B cell (primary cell): ENCODE results near the gene DDX23. TPM values are rescaled to one million over a fixed set of nuclear protein-coding genes. Genes with fewer than 3 reads are reported as not detected.

Source experiments
- ATAC-seq: fragments of 200-7000 bp; cut with Tn5 transposase; one replicate; pipeline ENCODE4 v1.10.0; 2021; ENCODE audit warnings: low read depth, mild to moderate bottlenecking, moderate number of reproducible peaks, moderate library complexity
- CTCF ChIA-PET: fragments of 350-600 bp; sonication (Branson Sonifier 250); formaldehyde crosslinking; loops from one replicate; lab custom pipeline; 2021; ENCODE audit warnings: antibody characterized with exemption, inconsistent platforms; lab: Charles Lee
- POLR2A ChIA-PET: fragments of 350-600 bp; sonication (Branson Sonifier 250); formaldehyde crosslinking; loops from one replicate; lab custom pipeline; 2021; ENCODE audit warnings: antibody characterized with exemption; lab: Charles Lee
- DNase-seq: peaks from one replicate; pipeline ENCODE4 v3.0.0; 2013
- H2AFZ ChIP-seq: 2 replicates; pipeline ENCODE4 v1.6.1; 2012; ENCODE audit warnings: mild to moderate bottlenecking, low read depth, low read length; ENCODE audit not compliant: insufficient read depth, poor library complexity, severe bottlenecking
- H3K27ac ChIP-seq, 2 donors: 1 replicate in 1 of 2; 2 replicates in 1 of 2; pipeline ENCODE4 v1.5.1; 2012 to 2013; ENCODE audit warnings: low read length in 2 of 2, mild to moderate bottlenecking in 2 of 2, moderate library complexity in 1 of 2
- H3K27me3 ChIP-seq, 4 experiments: fragments of 200-600 bp in 1 of 4; sonication (generic) in 1 of 4; replicated peaks in 1 of 4; 1 replicate in 2 of 4; 2 replicates in 2 of 4; pipeline versions ENCODE4 v1.6.1 to v1.7.0; 2013 to 2016; ENCODE audit warnings: low read length in 3 of 4, mild to moderate bottlenecking in 2 of 4, mixed read lengths in 1 of 4, moderate library complexity in 1 of 4; ENCODE audit not compliant: insufficient read depth in 4 of 4, control insufficient read depth in 3 of 4; ENCODE audit errors: control extremely low read depth in 1 of 4
- H3K36me3 ChIP-seq, 2 experiments: replicated peaks in 1 of 2; 1 replicate in 1 of 2; 2 replicates in 1 of 2; pipeline versions ENCODE4 v1.6.1 to v1.7.1; 2013; ENCODE audit warnings: low read length in 1 of 2; ENCODE audit not compliant: insufficient read depth in 2 of 2, control insufficient read depth in 1 of 2; ENCODE audit errors: control extremely low read depth in 1 of 2, extremely low read depth in 1 of 2
- H3K4me1 ChIP-seq, 2 donors: fragments of 200-600 bp in 1 of 2; sonication (generic) in 1 of 2; 1 replicate in 1 of 2; 2 replicates in 1 of 2; pipeline versions ENCODE4 v1.5.1 to v1.6.1; 2013 to 2017; ENCODE audit warnings: low read length in 2 of 2; ENCODE audit not compliant: control insufficient read depth in 2 of 2, insufficient read depth in 2 of 2
- H3K4me2 ChIP-seq: replicated peaks from 2 replicates; pipeline ENCODE3; 2012; ENCODE audit warnings: mild to moderate bottlenecking, low read depth, low read length; ENCODE audit not compliant: poor library complexity, severe bottlenecking
- H3K4me3 ChIP-seq, 5 experiments: fragments of 200-600 bp in 1 of 5; sonication (generic) in 1 of 5; 1 replicate in 3 of 5; 2 replicates in 2 of 5; pipeline versions ENCODE4 v1.5.1 to v1.7.0; 2011 to 2016; ENCODE audit warnings: low read length in 4 of 5, mild to moderate bottlenecking in 4 of 5, low read depth in 2 of 5, control low read depth in 1 of 5, moderate library complexity in 1 of 5; ENCODE audit not compliant: insufficient read depth in 1 of 5; ENCODE audit errors: control extremely low read depth in 1 of 5, extremely low read depth in 1 of 5
- H3K79me2 ChIP-seq: fragments of 200-600 bp; sonication (generic); one replicate; pipeline ENCODE4 v1.6.0; 2016; ENCODE audit warnings: low read length; ENCODE audit not compliant: control insufficient read depth, insufficient read depth
- H3K9ac ChIP-seq: fragments of 200-600 bp; sonication (generic); 2 replicates; pipeline ENCODE4 v1.6.1; 2017; ENCODE audit warnings: mild to moderate bottlenecking, low read length, moderate library complexity
- H3K9me3 ChIP-seq, 3 donors: one replicate each; pipeline versions ENCODE4 v1.6.1 to v1.7.1; 2013; ENCODE audit warnings: low read length in 2 of 3; ENCODE audit not compliant: control insufficient read depth in 2 of 3, insufficient read depth in 1 of 3; ENCODE audit errors: control extremely low read depth in 1 of 3
- H4K20me1 ChIP-seq: 2 replicates; pipeline ENCODE4 v1.6.0; 2012; ENCODE audit warnings: mild to moderate bottlenecking, low read length; ENCODE audit not compliant: insufficient read depth, control insufficient read depth, poor library complexity, severe bottlenecking
- H3K27ac Mint-ChIP-seq: one replicate; pipeline ENCODE4 v1.8.0; 2021; ENCODE audit warnings: mixed read lengths
- H3K27me3 Mint-ChIP-seq: one replicate; pipeline ENCODE4 v1.8.0; 2021; ENCODE audit warnings: mixed read lengths
- H3K4me1 Mint-ChIP-seq: one replicate; pipeline ENCODE4 v1.8.0; 2021; ENCODE audit warnings: mixed read lengths
- H3K4me3 Mint-ChIP-seq: one replicate; pipeline ENCODE4 v1.8.0; 2021; ENCODE audit warnings: mixed read lengths
- H3K9me3 Mint-ChIP-seq: one replicate; pipeline ENCODE4 v1.8.0; 2022; ENCODE audit warnings: mixed read lengths; ENCODE audit not compliant: insufficient read depth
- EZH2 ChIP-seq: IDR thresholded peaks from 2 replicates; pipeline ENCODE4 v1.6.1; 2012; ENCODE audit warnings: borderline replicate concordance, low read depth, mild to moderate bottlenecking, moderate library complexity, low read length; ENCODE audit not compliant: insufficient read depth, poor library complexity, severe bottlenecking
- WGBS: methylation state at CpG from one replicate; pipeline ENCODE4 v1.1.5; 2013; ENCODE audit warnings: missing lambda C conversion rate; ENCODE audit not compliant: insufficient coverage; 5-methylcytosine and 5-hydroxymethylcytosine counted together
- intact Hi-C: fragments of 100-400 bp; cut with micrococcal nuclease; formaldehyde crosslinking; loops from one replicate; pipeline ENCODE4 v1.10.0; 2022
- polyA plus RNA-seq: library from polyadenylated mRNA; depleted of rRNA; stranded (reverse); fragments of >200 nt; gene quantifications from 2 replicates; pipeline ENCODE4 v1.2.3, GENCODE V29; 2012
- total RNA-seq, 2 donors: library from RNA; stranded (reverse); fragments of 120-200 nt in 1 of 2; gene quantifications; 1 replicate in 1 of 2; 2 replicates in 1 of 2; pipeline versions ENCODE4 v1.2.3 to v1.2.4, GENCODE V29; 2013 to 2022
- TF ChIP-seq, protein P1 (sequence below): fragments of 200-600 bp; IDR thresholded peaks from one replicate; pipeline ENCODE4 v1.8.0; 2022; ENCODE audit warnings: antibody characterized with exemption, mild to moderate bottlenecking

Gene DDX23
- total and polyA plus RNA-seq, 2 donors (not counting 1 experiment from before 2014, with no cell fraction given), result 76.1 to 135 TPM

DNA sequence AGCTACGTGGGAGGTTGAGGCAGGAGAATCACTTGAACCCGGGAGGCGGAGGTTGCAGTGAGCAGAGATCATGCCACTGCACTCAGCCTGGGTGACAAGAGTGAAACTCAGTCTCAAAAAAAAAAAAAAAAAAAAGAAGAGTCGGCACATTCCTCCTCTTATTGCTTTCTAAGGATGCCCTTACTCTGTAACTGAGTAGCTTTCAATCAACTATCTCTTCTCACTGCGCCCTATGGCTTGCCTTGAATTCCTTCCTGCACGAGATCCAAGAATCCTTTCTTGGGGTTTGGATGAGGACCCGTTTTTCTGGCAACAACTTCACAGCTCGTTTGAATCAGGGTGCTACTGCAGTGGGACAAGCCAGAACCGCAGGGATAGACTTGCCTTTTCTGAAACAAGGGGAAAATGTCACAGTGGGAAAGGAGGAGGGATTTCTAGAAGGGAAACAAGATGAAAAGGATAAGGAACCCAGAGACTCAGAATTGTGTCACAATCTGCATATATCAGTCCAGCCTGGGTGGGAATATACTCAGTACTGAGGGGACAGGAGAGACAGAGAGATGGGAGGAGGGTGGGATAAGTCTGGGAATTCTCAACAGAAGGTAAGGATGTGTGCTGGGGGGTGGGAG, 29.8 kb upstream of the DDX23 start:
- 59% methylated on average over 6 of the region's 9 CpGs for WGBS
- no peak for TF ChIP-seq EZH2
- TF ChIP-seq, protein P1, sequence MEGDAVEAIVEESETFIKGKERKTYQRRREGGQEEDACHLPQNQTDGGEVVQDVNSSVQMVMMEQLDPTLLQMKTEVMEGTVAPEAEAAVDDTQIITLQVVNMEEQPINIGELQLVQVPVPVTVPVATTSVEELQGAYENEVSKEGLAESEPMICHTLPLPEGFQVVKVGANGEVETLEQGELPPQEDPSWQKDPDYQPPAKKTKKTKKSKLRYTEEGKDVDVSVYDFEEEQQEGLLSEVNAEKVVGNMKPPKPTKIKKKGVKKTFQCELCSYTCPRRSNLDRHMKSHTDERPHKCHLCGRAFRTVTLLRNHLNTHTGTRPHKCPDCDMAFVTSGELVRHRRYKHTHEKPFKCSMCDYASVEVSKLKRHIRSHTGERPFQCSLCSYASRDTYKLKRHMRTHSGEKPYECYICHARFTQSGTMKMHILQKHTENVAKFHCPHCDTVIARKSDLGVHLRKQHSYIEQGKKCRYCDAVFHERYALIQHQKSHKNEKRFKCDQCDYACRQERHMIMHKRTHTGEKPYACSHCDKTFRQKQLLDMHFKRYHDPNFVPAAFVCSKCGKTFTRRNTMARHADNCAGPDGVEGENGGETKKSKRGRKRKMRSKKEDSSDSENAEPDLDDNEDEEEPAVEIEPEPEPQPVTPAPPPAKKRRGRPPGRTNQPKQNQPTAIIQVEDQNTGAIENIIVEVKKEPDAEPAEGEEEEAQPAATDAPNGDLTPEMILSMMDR, result no peak
- intact Hi-C loops, result no loop called here
- Histone ChIP-seq H3K36me3 (no peaks in the 10 kb centered on the region), H3K4me2 (no peak overlapping the region), H3K27ac (no peak overlapping the region), H3K9me3 (no peaks in the 10 kb centered on the region), H4K20me1 (no peaks in the 10 kb centered on the region), H3K4me1 (no peaks in the 10 kb centered on the region), H3K79me2 (no peaks in the 10 kb centered on the region), H3K9ac (no peak overlapping the region), H3K4me3 (no peak overlapping the region), H2AFZ (no peak overlapping the region), H3K27me3 (peaks cover 0 to 33% (median 18%) of the 10 kb centered on the region in 4 experiments)
- ATAC-seq (no peak), DNase-seq (no peak)
- H3K27me3 Mint-ChIP-seq, result peaks cover 34% of the 10 kb centered on the region
- H3K4me3 Mint-ChIP-seq, result no peak overlapping the region
- no peak overlapping the region for H3K27ac Mint-ChIP-seq
- ChIA-PET CTCF (interaction anchor here (1.4 to 4.4 kb wide), 3 partner anchors 9 to 28 kb away, joined by 4 to 28 read pairs (median 10); partner anchors contain the start of gene DDX23), POLR2A (interaction anchor here (0.6 to 0.7 kb wide), 2 partner anchors 95 to 793 kb away, joined by 4 read pairs; no protein-coding TSS in a partner anchor)
- no peaks in the 10 kb centered on the region for H3K9me3 Mint-ChIP-seq
- peaks cover 3% of the 10 kb centered on the region for H3K4me1 Mint-ChIP-seq

DNA sequence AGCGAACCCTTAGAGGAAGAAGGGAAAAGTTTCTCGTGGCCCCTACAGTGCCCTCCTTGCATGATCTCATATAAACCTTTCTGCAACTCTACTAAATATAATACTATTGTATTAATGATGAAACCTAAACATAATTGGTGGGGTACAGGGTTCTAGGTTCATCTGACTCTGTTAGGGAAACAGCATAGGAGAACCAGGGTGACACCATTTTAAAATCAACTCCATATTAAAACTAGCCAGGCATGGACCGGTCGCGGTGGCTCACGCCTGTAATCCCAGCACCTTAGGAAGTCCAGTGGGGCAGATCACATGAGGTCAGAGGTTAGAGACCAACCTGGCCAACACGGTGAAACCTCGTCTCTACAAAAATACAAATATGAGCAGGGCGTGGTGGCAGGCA, 28.7 kb upstream of the DDX23 start:
- Histone ChIP-seq H3K9me3 (no peaks in the 10 kb centered on the region), H3K9ac (no peak overlapping the region), H3K4me1 (no peaks in the 10 kb centered on the region), H3K79me2 (no peaks in the 10 kb centered on the region), H2AFZ (no peak overlapping the region), H4K20me1 (no peaks in the 10 kb centered on the region), H3K36me3 (no peaks in the 10 kb centered on the region), H3K4me3 (no peak overlapping the region), H3K27ac (no peak overlapping the region), H3K27me3 (peaks cover 0 to 33% (median 18%) of the 10 kb centered on the region in 4 experiments), H3K4me2 (no peak overlapping the region)
- ATAC-seq (no peak), DNase-seq (no peak)
- no peak for TF ChIP-seq EZH2
- TF ChIP-seq, protein P1, result no peak
- H3K27me3 Mint-ChIP-seq, result peaks cover 34% of the 10 kb centered on the region
- POLR2A ChIA-PET, result no interaction called here
- 93% methylated on average over 3 of the region's 9 CpGs for WGBS
- H3K27ac Mint-ChIP-seq, result no peak overlapping the region
- H3K4me3 Mint-ChIP-seq, result no peak overlapping the region
- H3K4me1 Mint-ChIP-seq, result peaks cover 3% of the 10 kb centered on the region
- H3K9me3 Mint-ChIP-seq, result no peaks in the 10 kb centered on the region
- intact Hi-C loops, result no loop called here
- CTCF ChIA-PET, result interaction anchor here (1.4 to 4.4 kb wide), 3 partner anchors 10 to 27 kb away, joined by 4 to 28 read pairs (median 10); partner anchors contain the start of gene DDX23
